Ectodermal cell (in vitro differentiated cells): Measurements from ENCODE around the gene LYRM2.
"Not testable (repeated sequence)": the region's sequence is repeated elsewhere in the genome, so short reads cannot be mapped to it uniquely, and the experiment has no call there.

Experiments used
- H3K27ac ChIP-seq: 2 replicates; pipeline ENCODE4 v1.7.0; 2013; ENCODE audit warnings: mild to moderate bottlenecking, low read depth, low read length; ENCODE audit not compliant: insufficient read depth, poor library complexity, severe bottlenecking
- H3K27me3 ChIP-seq: 2 replicates; pipeline ENCODE4 v1.7.0; 2013; ENCODE audit warnings: mild to moderate bottlenecking, low read length; ENCODE audit not compliant: insufficient read depth, control insufficient read depth, poor library complexity, severe bottlenecking
- H3K36me3 ChIP-seq: one replicate; pipeline ENCODE4 v1.7.0; 2013; ENCODE audit warnings: low read length; ENCODE audit not compliant: control insufficient read depth, insufficient read depth
- H3K4me1 ChIP-seq: one replicate; pipeline ENCODE4 v1.7.0; 2013; ENCODE audit warnings: low read length; ENCODE audit not compliant: control insufficient read depth, insufficient read depth
- H3K4me3 ChIP-seq: 2 replicates; pipeline ENCODE4 v1.7.0; 2013; ENCODE audit warnings: low read depth, low read length, control low read depth; ENCODE audit not compliant: insufficient read depth
- H3K9me3 ChIP-seq: 2 replicates; pipeline ENCODE4 v1.7.0; 2013; ENCODE audit warnings: mild to moderate bottlenecking, low read length, moderate library complexity; ENCODE audit not compliant: control insufficient read depth
- WGBS, 2 experiments: methylation state at CpG; one replicate each; pipeline ENCODE4 v1.1.7; 2013; ENCODE audit warnings: missing lambda C conversion rate in 2 of 2; 5-methylcytosine and 5-hydroxymethylcytosine counted together

LYRM2 gene

DNA sequence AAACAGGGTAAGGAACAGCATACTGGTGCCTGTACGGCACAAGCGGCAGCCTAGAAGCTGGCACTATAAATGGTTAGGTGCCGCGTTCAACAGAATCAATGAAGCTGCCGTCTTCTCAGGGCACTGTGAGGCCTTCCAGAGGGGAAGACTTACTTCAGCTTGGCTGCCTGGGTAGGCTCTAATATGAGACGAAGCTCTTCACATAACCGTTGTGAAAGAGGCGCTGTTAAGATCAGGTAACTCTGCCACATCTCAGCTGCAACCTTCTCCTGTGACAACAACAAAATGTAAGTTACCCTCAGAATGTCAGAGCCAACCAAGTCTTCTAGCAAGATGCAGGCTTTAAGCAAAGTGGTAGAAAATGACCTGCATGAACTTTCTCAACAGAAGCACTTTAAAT, 12.0 kb upstream of the LYRM2 start:
- Histone ChIP-seq H3K4me1 (no peaks in the 10 kb centered on the region), H3K4me3 (no peak overlapping the region), H3K27ac (no peak overlapping the region), H3K27me3 (no peaks in the 10 kb centered on the region), H3K36me3 (peaks cover 34% of the 10 kb centered on the region), H3K9me3 (no peaks in the 10 kb centered on the region)
- WGBS, 2 experiments: 89 to 93% methylated on average over 8 of the region's 8 CpGs

- Histone ChIP-seq H3K36me3 (peaks cover 32% of the 10 kb centered on the region), H3K4me1 (no peaks in the 10 kb centered on the region), H3K4me3 (no peak overlapping the region), H3K27ac (no peak overlapping the region), H3K27me3 (no peaks in the 10 kb centered on the region), H3K9me3 (no peaks in the 10 kb centered on the region)
- 97 to 100% methylated on average over 1 of the region's 1 CpG for WGBS, 2 experiments
Observed at GRCh38 chr6:89649682-89650081, 11.1 kb upstream of the LYRM2 start.

GRCh38 chr6:89644864-89645263, 6.3 kb upstream of the LYRM2 start:
- Histone ChIP-seq H3K4me1 (no peaks in the 10 kb centered on the region), H3K27ac (no peak overlapping the region), H3K9me3 (no peaks in the 10 kb centered on the region), H3K4me3 (no peak overlapping the region), H3K36me3 (peaks cover 24% of the 10 kb centered on the region), H3K27me3 (no peaks in the 10 kb centered on the region)
- WGBS, 2 experiments: 92 to 96% methylated on average over 4 of the region's 4 CpGs

GRCh38 chr6:89643406-89643805, 4.9 kb upstream of the LYRM2 start:
- H3K4me1 ChIP-seq: peaks cover 4% of the 10 kb centered on the region
- no peaks in the 10 kb centered on the region for H3K9me3 ChIP-seq
- H3K36me3 ChIP-seq: peaks cover 24% of the 10 kb centered on the region
- 64 to 73% methylated on average over 3 of the region's 3 CpGs for WGBS, 2 experiments
- peak overlapping the region; percentile 27 for H3K27ac ChIP-seq
- no peaks in the 10 kb centered on the region for H3K27me3 ChIP-seq
- no peak overlapping the region for H3K4me3 ChIP-seq

- Histone ChIP-seq H3K4me1 (peaks cover 4% of the 10 kb centered on the region), H3K27ac (peak overlapping the region; percentile 27), H3K27me3 (no peaks in the 10 kb centered on the region), H3K36me3 (peaks cover 21% of the 10 kb centered on the region), H3K4me3 (no peak overlapping the region), H3K9me3 (no peaks in the 10 kb centered on the region)
- WGBS, 2 experiments: 74 to 77% methylated on average over 3 of the region's 3 CpGs
Observed at GRCh38 chr6:89642956-89643355, 4.4 kb upstream of the LYRM2 start.

DNA sequence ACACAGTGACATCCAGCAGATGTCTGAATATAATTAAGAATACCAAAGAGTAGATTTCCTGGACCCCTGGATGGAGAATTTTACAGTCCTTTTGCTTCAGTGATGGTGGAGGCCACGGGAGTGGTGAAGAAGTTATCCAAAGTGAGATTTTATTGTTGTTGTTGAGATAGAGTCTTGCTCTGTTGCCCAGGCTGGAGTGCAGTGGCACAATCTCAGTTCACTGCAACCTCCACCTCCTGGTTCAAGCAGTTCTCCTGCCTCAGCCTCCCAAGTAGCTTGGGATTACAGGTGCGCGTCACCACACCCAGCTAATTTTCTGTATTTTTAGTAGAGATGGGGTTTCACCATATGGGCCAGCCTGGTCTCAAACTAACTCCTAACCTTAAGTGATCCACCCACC, 3.0 kb upstream of the LYRM2 start:
- H3K36me3 ChIP-seq: peaks cover 11% of the 10 kb centered on the region
- not testable (repeated sequence) for H3K9me3 ChIP-seq, H3K4me3 ChIP-seq, H3K27me3 ChIP-seq, H3K4me1 ChIP-seq, H3K27ac ChIP-seq
- WGBS, 2 experiments: 89 to 93% methylated on average over 3 of the region's 3 CpGs

DNA sequence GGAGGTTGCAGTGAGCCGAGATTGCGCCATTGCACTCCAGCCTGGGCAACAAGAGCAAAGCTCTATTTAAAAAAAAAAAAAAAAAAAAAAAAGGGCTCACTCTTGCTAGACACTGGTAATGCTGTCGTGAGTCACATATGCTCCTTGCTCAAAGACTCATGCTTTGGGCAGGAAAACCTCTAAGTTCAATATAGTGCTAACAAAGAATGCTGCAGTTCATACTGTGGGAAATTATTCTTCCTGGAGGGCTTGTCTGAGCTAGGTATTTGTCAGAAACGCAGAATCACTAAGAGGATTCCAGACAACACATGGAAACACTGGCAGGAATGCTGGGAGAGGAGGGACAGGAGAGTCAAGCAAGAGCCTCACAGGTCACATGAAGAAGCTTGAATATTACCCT, 2.3 kb upstream of the LYRM2 start:
- Histone ChIP-seq H3K36me3 (peaks cover 8% of the 10 kb centered on the region), H3K4me1 (peaks cover 4% of the 10 kb centered on the region), H3K27ac (no peak overlapping the region), H3K27me3 (no peaks in the 10 kb centered on the region), H3K4me3 (no peak overlapping the region), H3K9me3 (no peaks in the 10 kb centered on the region)
- 96 to 99% methylated on average over 4 of the region's 4 CpGs for WGBS, 2 experiments

- no peaks in the 10 kb centered on the region for H3K9me3 ChIP-seq
- peaks cover 8% of the 10 kb centered on the region for H3K36me3 ChIP-seq
- peaks cover 4% of the 10 kb centered on the region for H3K4me1 ChIP-seq
- WGBS, 2 experiments: 29 to 31% methylated on average over 7 of the region's 7 CpGs
- H3K27me3 ChIP-seq: no peaks in the 10 kb centered on the region
- no peak overlapping the region for H3K27ac ChIP-seq
- peak overlapping the region; percentile 82 for H3K4me3 ChIP-seq
Observed at GRCh38 chr6:89637960-89638319, 607 bp downstream of the LYRM2 start.

DNA sequence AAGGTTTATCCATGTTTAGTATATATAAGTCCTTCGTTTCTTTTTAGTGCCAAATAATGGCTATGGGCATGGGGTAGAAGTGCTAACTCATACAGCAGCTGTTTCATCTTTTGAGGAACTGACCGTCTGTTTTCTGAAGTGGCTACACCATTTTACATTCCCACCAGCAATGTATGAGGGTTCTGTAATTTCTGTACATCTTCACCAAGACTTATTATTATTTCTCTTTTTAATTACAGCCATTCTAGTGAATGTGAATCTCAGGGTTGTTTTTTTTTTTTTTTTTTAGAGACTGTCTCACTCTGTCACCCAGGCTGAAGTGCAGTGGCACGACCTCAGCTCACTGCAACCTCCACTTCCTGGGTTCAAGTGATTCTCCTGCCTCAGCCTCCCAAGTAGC, 2.1 kb downstream of the LYRM2 start:
- H3K4me3 ChIP-seq, H3K4me1 ChIP-seq, H3K27ac ChIP-seq, H3K27me3 ChIP-seq, H3K9me3 ChIP-seq, H3K36me3 ChIP-seq: not testable (repeated sequence)
- 91% methylated on average over 3 of the region's 3 CpGs for WGBS, 2 experiments

DNA sequence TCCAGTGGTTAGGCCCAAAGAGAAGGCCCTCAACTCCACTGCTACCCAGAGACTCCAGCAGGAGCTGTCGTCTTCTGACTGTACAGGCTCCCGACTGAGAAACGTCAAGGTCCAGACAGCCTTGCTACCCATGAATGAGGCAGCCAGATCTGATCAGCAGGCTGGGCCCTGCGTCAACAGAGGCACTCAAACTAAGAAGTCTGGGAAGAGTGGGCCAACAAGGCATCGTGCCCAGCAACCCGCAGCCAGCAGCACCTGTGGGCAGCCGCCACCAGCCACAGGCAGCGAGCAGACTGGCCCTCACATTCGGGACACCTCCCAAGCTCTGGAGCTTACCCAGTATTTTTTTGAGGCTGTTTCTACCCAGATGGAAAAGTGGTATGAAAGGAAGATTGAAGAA, 8.1 kb downstream of the LYRM2 start:
- no peak overlapping the region for H3K4me3 ChIP-seq
- H3K36me3 ChIP-seq: peaks cover 20% of the 10 kb centered on the region
- WGBS, 2 experiments: 90 to 92% methylated on average over 9 of the region's 9 CpGs
- no peak overlapping the region for H3K27ac ChIP-seq
- H3K27me3 ChIP-seq: no peaks in the 10 kb centered on the region
- H3K9me3 ChIP-seq: no peaks in the 10 kb centered on the region
- H3K4me1 ChIP-seq: no peaks in the 10 kb centered on the region

- 92 to 93% methylated on average over 8 of the region's 8 CpGs for WGBS, 2 experiments
- Histone ChIP-seq H3K9me3 (no peaks in the 10 kb centered on the region), H3K36me3 (peaks cover 18% of the 10 kb centered on the region), H3K27ac (no peak overlapping the region), H3K4me3 (no peak overlapping the region), H3K4me1 (no peaks in the 10 kb centered on the region), H3K27me3 (no peaks in the 10 kb centered on the region)
Observed at GRCh38 chr6:89623749-89624148, 14.8 kb downstream of the LYRM2 start.
